Chondrocyte (in vitro differentiated cells): ENCODE measurements around the gene CACNB2. TPM values are rescaled to one million over a fixed set of nuclear protein-coding genes. Genes with fewer than 3 reads are reported as not detected.
"Not testable (repeated sequence)": the region's sequence is repeated elsewhere in the genome, so short reads cannot be mapped to it uniquely, and the experiment has no call there.

Source experiments
- DNase-seq: peaks from one replicate; pipeline ENCODE4 v3.0.0; 2021; ENCODE audit warnings: mixed read lengths, low spot score
- H3K27ac Mint-ChIP-seq: one replicate; pipeline ENCODE4 v1.8.0; 2021; ENCODE audit warnings: mild to moderate bottlenecking, moderate library complexity, mixed read lengths; ENCODE audit not compliant: unreplicated experiment
- H3K27me3 Mint-ChIP-seq: 2 replicates; pipeline ENCODE4 v1.8.0; 2021; ENCODE audit warnings: low read depth, mixed read lengths
- H3K36me3 Mint-ChIP-seq: 2 replicates; pipeline ENCODE4 v1.8.0; 2021; ENCODE audit warnings: low read depth, mixed read lengths
- H3K4me1 Mint-ChIP-seq: 2 replicates; pipeline ENCODE4 v1.8.0; 2021; ENCODE audit warnings: low read depth, mild to moderate bottlenecking, mixed read lengths
- H3K4me3 Mint-ChIP-seq: one replicate; pipeline ENCODE4 v1.8.0; 2021; ENCODE audit warnings: mild to moderate bottlenecking, moderate library complexity, mixed read lengths; ENCODE audit not compliant: unreplicated experiment
- H3K9me3 Mint-ChIP-seq: 2 replicates; pipeline ENCODE4 v1.8.0; 2021; ENCODE audit warnings: low read depth, mixed read lengths
- total RNA-seq: library from RNA; stranded (reverse); gene quantifications from 3 replicates; pipeline ENCODE4 v1.2.1, GENCODE V29; 2021
- TF ChIP-seq, protein P1 (sequence below): fragments of 200-600 bp; sonication (generic); IDR thresholded peaks from 2 replicates; pipeline ENCODE4 v1.5.0; 2021; ENCODE audit warnings: antibody characterized with exemption, mild to moderate bottlenecking, moderate library complexity

CACNB2 gene
- total RNA-seq, 1 donor from 2014 or later: 0.25 TPM

- TF ChIP-seq, protein P1, sequence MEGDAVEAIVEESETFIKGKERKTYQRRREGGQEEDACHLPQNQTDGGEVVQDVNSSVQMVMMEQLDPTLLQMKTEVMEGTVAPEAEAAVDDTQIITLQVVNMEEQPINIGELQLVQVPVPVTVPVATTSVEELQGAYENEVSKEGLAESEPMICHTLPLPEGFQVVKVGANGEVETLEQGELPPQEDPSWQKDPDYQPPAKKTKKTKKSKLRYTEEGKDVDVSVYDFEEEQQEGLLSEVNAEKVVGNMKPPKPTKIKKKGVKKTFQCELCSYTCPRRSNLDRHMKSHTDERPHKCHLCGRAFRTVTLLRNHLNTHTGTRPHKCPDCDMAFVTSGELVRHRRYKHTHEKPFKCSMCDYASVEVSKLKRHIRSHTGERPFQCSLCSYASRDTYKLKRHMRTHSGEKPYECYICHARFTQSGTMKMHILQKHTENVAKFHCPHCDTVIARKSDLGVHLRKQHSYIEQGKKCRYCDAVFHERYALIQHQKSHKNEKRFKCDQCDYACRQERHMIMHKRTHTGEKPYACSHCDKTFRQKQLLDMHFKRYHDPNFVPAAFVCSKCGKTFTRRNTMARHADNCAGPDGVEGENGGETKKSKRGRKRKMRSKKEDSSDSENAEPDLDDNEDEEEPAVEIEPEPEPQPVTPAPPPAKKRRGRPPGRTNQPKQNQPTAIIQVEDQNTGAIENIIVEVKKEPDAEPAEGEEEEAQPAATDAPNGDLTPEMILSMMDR: peak; percentile 70
- H3K4me3 Mint-ChIP-seq: no peak overlapping the region
- no peaks in the 10 kb centered on the region for H3K27me3 Mint-ChIP-seq
- no peak overlapping the region for H3K27ac Mint-ChIP-seq
- H3K4me1 Mint-ChIP-seq: no peaks in the 10 kb centered on the region
- no peak for DNase-seq
- H3K9me3 Mint-ChIP-seq: peaks cover 3% of the 10 kb centered on the region
- H3K36me3 Mint-ChIP-seq: peaks cover 18% of the 10 kb centered on the region
Observed at GRCh38 chr10:18583575-18584270, 443.5 kb downstream of the CACNB2 start.

- H3K27ac Mint-ChIP-seq, DNase-seq, H3K4me1 Mint-ChIP-seq, H3K27me3 Mint-ChIP-seq, H3K4me3 Mint-ChIP-seq: not testable (repeated sequence)
- Mint-ChIP-seq H3K36me3 (peaks cover 21% of the 10 kb centered on the region), H3K9me3 (peaks cover 13% of the 10 kb centered on the region)
Observed at GRCh38 chr10:18586637-18587036, 446.4 kb downstream of the CACNB2 start.

- not testable (repeated sequence) for DNase-seq, H3K27me3 Mint-ChIP-seq, H3K9me3 Mint-ChIP-seq, H3K27ac Mint-ChIP-seq, H3K4me1 Mint-ChIP-seq, H3K4me3 Mint-ChIP-seq
- H3K36me3 Mint-ChIP-seq: peaks cover 18% of the 10 kb centered on the region
Observed at GRCh38 chr10:18591141-18591540, 450.9 kb downstream of the CACNB2 start.

Other genes starting within 250 kb of the CACNB2 start
- not detected in 3 replicates for gene SLC39A12, start 188.5 kb upstream of the CACNB2 start, total RNA-seq